Mucosa of rectum (tissue), 2 donors: ENCODE data around the gene TPM2.

Experiments used
- H3K27ac ChIP-seq, 2 donors: one replicate each; pipeline ENCODE4 v1.7.0; 2013; ENCODE audit warnings: inconsistent platforms in 2 of 2, low read depth in 2 of 2, low read length in 2 of 2
- H3K27me3 ChIP-seq, 2 donors: one replicate each; pipeline ENCODE4 v1.7.0; 2013; ENCODE audit warnings: low read length in 2 of 2; ENCODE audit not compliant: control insufficient read depth in 2 of 2, insufficient read depth in 2 of 2
- H3K36me3 ChIP-seq, 2 donors: one replicate each; pipeline ENCODE4 v1.7.0; 2013; ENCODE audit warnings: low read length in 2 of 2; ENCODE audit not compliant: control insufficient read depth in 2 of 2, insufficient read depth in 2 of 2
- H3K4me1 ChIP-seq, 2 donors: one replicate each; pipeline ENCODE4 v1.7.0; 2013; ENCODE audit warnings: low read length in 2 of 2, mild to moderate bottlenecking in 1 of 2; ENCODE audit not compliant: control insufficient read depth in 2 of 2, insufficient read depth in 2 of 2
- H3K4me3 ChIP-seq, 2 donors: one replicate each; pipeline ENCODE4 v1.7.0; 2013; ENCODE audit warnings: low read length in 2 of 2
- H3K9ac ChIP-seq, 2 donors: one replicate each; pipeline ENCODE4 v1.7.0; 2013; ENCODE audit warnings: low read length in 2 of 2, low read depth in 1 of 2, mild to moderate bottlenecking in 1 of 2
- H3K9me3 ChIP-seq, 2 donors: one replicate each; pipeline ENCODE4 v1.7.0; 2013; ENCODE audit warnings: low read length in 2 of 2; ENCODE audit not compliant: control insufficient read depth in 2 of 2
- donor health status: healthy.
- donor health status: Normal muscosa, but diverticular disease.

Gene TPM2

DNA sequence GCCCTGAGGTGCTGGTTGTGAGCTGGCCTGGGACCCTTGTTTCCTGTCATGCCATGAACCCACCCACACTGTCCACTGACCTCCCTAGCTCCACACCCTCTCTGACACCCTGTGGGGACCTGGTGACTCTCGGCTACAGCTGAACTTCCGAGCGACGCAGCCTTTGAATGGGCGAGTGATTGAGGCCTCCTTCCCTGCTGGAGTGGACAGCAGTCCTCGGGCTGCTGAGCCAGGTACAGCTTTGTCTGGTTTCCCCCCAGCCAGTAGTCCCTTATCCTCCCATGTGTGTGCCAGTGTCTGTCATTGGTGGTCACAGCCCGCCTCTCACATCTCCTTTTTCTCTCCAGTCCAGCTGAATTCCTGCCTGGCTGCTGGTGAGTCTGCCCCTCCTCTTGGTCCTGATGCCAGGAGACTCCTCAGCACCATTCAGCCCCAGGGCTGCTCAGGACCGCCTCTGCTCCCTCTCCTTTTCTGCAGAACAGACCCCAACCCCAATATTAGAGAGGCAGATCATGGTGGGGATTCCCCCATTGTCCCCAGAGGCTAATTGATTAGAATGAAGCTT, 9.9 kb downstream of the TPM2 start:
- no peak overlapping the region for H3K27ac ChIP-seq
- no peak overlapping the region for H3K4me3 ChIP-seq
- H3K36me3 ChIP-seq, result no peaks in the 10 kb centered on the region
- H3K9me3 ChIP-seq, result no peaks in the 10 kb centered on the region
- peaks cover 0 to 6% of the 10 kb centered on the region in 2 donors for H3K4me1 ChIP-seq
- H3K9ac ChIP-seq, result no peak overlapping the region
- H3K27me3 ChIP-seq, result no peaks in the 10 kb centered on the region

DNA sequence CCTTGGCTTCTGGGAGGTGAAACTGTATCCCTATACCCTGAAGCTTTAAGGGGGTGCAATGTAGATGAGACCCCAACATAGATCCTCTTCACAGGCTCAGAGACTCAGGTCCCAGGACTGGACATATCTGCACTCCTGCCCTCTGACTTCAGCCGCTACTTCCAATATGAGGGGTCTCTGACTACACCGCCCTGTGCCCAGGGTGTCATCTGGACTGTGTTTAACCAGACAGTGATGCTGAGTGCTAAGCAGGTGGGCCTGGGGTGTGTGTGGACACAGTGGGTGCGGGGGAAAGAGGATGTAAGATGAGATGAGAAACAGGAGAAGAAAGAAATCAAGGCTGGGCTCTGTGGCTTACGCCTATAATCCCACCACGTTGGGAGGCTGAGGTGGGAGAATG, 10.6 kb downstream of the TPM2 start:
- H3K4me1 ChIP-seq, result peaks cover 0 to 6% of the 10 kb centered on the region in 2 donors
- H3K27me3 ChIP-seq, result no peaks in the 10 kb centered on the region
- no peak overlapping the region for H3K9ac ChIP-seq
- no peaks in the 10 kb centered on the region for H3K36me3 ChIP-seq
- no peaks in the 10 kb centered on the region for H3K9me3 ChIP-seq
- no peak overlapping the region for H3K4me3 ChIP-seq
- no peak overlapping the region for H3K27ac ChIP-seq

DNA sequence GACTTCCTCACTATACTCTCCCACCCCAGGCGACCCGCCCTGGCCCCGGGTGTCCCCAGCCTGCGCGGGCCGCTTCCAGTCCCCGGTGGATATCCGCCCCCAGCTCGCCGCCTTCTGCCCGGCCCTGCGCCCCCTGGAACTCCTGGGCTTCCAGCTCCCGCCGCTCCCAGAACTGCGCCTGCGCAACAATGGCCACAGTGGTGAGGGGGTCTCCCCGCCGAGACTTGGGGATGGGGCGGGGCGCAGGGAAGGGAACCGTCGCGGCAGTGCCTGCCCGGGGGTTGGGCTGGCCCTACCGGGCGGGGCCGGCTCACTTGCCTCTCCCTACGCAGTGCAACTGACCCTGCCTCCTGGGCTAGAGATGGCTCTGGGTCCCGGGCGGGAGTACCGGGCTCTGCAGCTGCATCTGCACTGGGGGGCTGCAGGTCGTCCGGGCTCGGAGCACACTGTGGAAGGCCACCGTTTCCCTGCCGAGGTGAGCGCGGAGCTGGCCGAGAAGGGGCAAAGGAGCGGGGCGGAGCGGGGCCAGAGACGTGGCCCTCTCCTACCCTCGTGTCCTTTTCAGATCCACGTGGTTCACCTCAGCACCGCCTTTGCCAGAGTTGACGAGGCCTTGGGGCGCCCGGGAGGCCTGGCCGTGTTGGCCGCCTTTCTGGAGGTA, 13.9 kb downstream of the TPM2 start:
- Histone ChIP-seq H3K9me3 (no peaks in the 10 kb centered on the region), H3K4me1 (peaks cover 2 to 6% of the 10 kb centered on the region in 2 donors), H3K36me3 (no peaks in the 10 kb centered on the region), H3K9ac (peak overlapping the region; percentile 45 to 47), H3K27ac (peak overlapping the region in 1 of 2 donors; percentile 16), H3K27me3 (no peaks in the 10 kb centered on the region), H3K4me3 (peak overlapping the region; percentile 60 to 62)

DNA sequence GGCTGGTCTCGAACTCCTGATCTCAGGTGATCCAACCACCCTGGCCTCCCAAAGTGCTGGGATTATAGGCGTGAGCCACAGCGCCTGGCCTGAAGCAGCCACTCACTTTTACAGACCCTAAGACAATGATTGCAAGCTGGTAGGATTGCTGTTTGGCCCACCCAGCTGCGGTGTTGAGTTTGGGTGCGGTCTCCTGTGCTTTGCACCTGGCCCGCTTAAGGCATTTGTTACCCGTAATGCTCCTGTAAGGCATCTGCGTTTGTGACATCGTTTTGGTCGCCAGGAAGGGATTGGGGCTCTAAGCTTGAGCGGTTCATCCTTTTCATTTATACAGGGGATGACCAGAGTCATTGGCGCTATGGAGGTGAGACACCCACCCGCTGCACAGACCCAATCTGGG, 14.5 kb downstream of the TPM2 start:
- no peaks in the 10 kb centered on the region for H3K36me3 ChIP-seq
- H3K9ac ChIP-seq, result peak overlapping the region in 1 of 2 donors; percentile 45
- H3K4me3 ChIP-seq, result peak overlapping the region; percentile 60 to 62
- H3K27ac ChIP-seq, result peak overlapping the region in 1 of 2 donors; percentile 16
- peaks cover 4 to 6% of the 10 kb centered on the region in 2 donors for H3K4me1 ChIP-seq
- H3K27me3 ChIP-seq, result no peaks in the 10 kb centered on the region
- H3K9me3 ChIP-seq, result no peaks in the 10 kb centered on the region

DNA sequence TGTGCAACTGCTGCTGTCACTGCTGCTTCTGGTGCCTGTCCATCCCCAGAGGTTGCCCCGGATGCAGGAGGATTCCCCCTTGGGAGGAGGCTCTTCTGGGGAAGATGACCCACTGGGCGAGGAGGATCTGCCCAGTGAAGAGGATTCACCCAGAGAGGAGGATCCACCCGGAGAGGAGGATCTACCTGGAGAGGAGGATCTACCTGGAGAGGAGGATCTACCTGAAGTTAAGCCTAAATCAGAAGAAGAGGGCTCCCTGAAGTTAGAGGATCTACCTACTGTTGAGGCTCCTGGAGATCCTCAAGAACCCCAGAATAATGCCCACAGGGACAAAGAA, 15.7 kb downstream of the TPM2 start:
- Histone ChIP-seq H3K36me3 (no peaks in the 10 kb centered on the region), H3K9me3 (no peaks in the 10 kb centered on the region), H3K4me1 (peaks cover 8 to 14% of the 10 kb centered on the region in 2 donors), H3K27me3 (no peaks in the 10 kb centered on the region), H3K27ac (no peak overlapping the region), H3K4me3 (no peak overlapping the region), H3K9ac (no peak overlapping the region)

DNA sequence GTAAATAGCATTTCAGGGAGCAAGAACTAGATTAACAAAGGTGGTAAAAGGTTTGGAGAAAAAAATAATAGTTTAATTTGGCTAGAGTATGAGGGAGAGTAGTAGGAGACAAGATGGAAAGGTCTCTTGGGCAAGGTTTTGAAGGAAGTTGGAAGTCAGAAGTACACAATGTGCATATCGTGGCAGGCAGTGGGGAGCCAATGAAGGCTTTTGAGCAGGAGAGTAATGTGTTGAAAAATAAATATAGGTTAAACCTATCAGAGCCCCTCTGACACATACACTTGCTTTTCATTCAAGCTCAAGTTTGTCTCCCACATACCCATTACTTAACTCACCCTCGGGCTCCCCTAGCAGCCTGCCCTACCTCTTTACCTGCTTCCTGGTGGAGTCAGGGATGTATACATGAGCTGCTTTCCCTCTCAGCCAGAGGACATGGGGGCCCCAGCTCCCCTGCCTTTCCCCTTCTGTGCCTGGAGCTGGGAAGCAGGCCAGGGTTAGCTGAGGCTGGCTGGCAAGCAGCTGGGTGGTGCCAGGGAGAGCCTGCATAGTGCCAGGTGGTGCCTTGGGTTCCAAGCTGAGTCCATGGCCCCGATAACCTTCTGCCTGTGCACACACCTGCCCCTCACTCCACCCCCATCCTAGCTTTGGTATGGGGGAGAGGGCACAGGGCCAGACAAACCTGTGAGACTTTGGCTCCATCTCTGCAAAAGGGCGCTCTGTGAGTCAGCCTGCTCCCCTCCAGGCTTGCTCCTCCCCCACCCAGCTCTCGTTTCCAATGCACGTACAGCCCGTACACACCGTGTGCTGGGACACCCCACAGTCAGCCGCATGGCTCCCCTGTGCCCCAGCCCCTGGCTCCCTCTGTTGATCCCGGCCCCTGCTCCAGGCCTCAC, 16.3 kb downstream of the TPM2 start, which contains the start of gene CA9:
Gene CA9 (plus strand): TSS at position 797 of the 893 bp plus-strand sequence. CDS start 32 bp downstream, at position 829.
- Histone ChIP-seq H3K9me3 (no peaks in the 10 kb centered on the region), H3K27ac (no peak within 1 kb of the TSS), H3K36me3 (no peaks in the 10 kb centered on the region), H3K4me3 (no peak within 1 kb of the TSS), H3K27me3 (no peaks in the 10 kb centered on the region), H3K9ac (no peak within 1 kb of the TSS), H3K4me1 (peaks cover 13 to 19% of the 10 kb centered on the region in 2 donors)

DNA sequence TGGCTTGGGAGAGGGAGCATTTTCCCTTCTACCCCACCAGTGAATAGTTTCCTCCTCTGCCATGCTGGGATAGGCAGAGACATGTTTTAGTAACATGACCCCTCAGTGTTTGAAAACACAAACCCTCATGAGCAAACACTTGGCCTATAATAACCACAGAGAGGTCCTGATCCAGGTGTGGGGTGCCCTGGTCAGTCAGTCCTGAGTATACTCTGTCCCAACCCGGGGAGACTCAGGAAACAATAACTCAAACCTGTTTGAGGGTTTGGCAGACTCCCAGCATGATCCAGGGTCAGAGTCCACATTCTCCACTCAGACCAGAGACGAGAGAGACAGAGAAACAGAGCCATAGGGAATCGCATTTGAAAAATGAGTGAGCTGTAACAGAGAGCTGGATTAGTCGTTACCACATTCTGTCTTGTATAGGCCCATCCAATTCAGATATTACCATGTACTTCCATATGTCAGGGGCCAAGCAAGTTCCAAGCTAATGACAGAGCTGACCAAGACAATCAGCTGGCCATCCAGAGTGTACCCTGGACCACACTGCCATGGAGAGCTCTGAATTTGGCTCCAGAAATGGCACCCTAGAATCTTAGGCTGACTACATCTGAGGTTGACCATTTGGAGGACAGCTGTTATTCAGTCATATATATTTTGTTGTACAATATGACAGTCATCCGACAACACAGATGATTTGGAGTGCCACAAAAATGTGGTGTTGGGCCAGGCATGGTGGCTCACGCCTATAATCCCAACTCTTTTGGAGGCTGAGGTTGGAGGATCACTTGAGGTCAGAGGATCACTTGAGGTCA, 20.2 kb downstream of the TPM2 start:
- no peaks in the 10 kb centered on the region for H3K9me3 ChIP-seq
- no peaks in the 10 kb centered on the region for H3K36me3 ChIP-seq
- H3K27ac ChIP-seq, result peak overlapping the region; percentile 84 to 91
- no peaks in the 10 kb centered on the region for H3K27me3 ChIP-seq
- peak overlapping the region in 1 of 2 donors; percentile 1 for H3K4me3 ChIP-seq
- peaks cover 17 to 27% of the 10 kb centered on the region in 2 donors for H3K4me1 ChIP-seq
- H3K9ac ChIP-seq, result peak overlapping the region in 1 of 2 donors; percentile 31

DNA sequence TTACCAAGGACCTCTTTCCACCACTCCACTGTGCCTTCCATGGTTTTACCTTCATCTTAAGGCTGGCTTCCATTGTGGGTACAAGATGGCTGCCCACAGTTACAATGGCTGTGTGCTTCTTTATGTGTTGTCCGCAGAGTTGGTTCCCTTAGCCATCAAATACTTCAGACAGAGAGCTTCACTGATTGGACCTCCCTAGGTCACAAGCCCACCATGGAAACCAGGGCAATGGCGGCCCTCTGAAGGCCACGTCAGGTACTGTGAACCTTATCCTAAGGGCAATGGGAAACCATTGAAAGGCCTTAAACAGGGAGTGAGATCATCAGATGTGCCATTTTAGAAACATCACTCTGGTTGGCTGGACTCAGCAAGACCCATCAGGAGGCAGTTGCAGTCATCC, 21.8 kb downstream of the TPM2 start:
- no peak overlapping the region for H3K4me3 ChIP-seq
- H3K27me3 ChIP-seq, result no peaks in the 10 kb centered on the region
- no peaks in the 10 kb centered on the region for H3K9me3 ChIP-seq
- H3K36me3 ChIP-seq, result no peaks in the 10 kb centered on the region
- H3K4me1 ChIP-seq, result peaks cover 17 to 30% of the 10 kb centered on the region in 2 donors
- H3K27ac ChIP-seq, result no peak overlapping the region
- H3K9ac ChIP-seq, result no peak overlapping the region

DNA sequence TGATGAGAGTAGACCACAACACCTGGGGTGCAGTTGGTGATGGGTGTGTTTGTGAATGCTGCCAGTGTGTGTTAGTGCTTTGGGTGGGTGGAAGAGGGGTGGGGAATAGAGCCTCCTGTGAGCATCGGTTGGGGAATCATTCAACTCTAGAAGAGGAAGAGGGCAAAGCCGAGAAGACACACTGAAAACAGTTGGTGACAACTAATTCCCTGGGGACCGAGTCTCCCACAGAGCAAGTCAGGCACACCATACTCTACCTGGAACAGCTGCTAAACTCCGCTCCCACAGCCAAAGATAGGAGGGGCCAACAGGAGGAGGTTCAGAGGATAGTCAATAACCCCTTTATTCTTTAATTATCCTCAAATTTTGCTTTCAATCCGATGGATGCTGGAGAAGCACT, 23.2 kb downstream of the TPM2 start:
- Histone ChIP-seq H3K9ac (no peak overlapping the region), H3K4me1 (peaks cover 24 to 37% of the 10 kb centered on the region in 2 donors), H3K27me3 (no peaks in the 10 kb centered on the region), H3K9me3 (no peaks in the 10 kb centered on the region), H3K27ac (no peak overlapping the region), H3K36me3 (peaks cover 0 to 4% of the 10 kb centered on the region in 2 donors), H3K4me3 (no peak overlapping the region)
